Lung (tissue), 12 donors: ENCODE measurements around the gene GRAMD1B. TPM values are rescaled to one million over a fixed set of nuclear protein-coding genes. Genes with fewer than 3 reads are reported as not detected.
"Not testable (repeated sequence)": the region's sequence is repeated elsewhere in the genome, so short reads cannot be mapped to it uniquely, and the experiment has no call there.

Experiments
- ATAC-seq: fragments of 200-7000 bp; cut with Tn5 transposase; one replicate; pipeline ENCODE4 v1.9.1; 2020; ENCODE audit warnings: moderate number of reproducible peaks; ENCODE audit not compliant: insufficient read depth, low FRiP score
- DNase-seq, 3 donors: peaks; one replicate each; pipeline ENCODE4 v3.0.0-alpha.2; 2013 to 2017
- H3K27ac ChIP-seq, 2 donors: one replicate each; pipeline ENCODE4 v1.5.1; 2013; ENCODE audit warnings: mild to moderate bottlenecking in 2 of 2, moderate library complexity in 2 of 2, control low read depth in 1 of 2, inconsistent platforms in 1 of 2, low read depth in 1 of 2, low read length in 1 of 2
- H3K27me3 ChIP-seq, 3 donors: one replicate each; pipeline ENCODE4 v1.5.1; 2013; ENCODE audit warnings: low read length in 2 of 3; ENCODE audit not compliant: control insufficient read depth in 3 of 3, insufficient read depth in 3 of 3
- H3K36me3 ChIP-seq, 4 donors: one replicate each; pipeline ENCODE4 v1.5.1; 2013; ENCODE audit warnings: low read length in 4 of 4, mild to moderate bottlenecking in 1 of 4, moderate library complexity in 1 of 4; ENCODE audit not compliant: control insufficient read depth in 4 of 4, insufficient read depth in 4 of 4
- H3K4me1 ChIP-seq, 5 donors: one replicate each; pipeline ENCODE4 v1.5.1; 2013; ENCODE audit warnings: low read length in 5 of 5, mild to moderate bottlenecking in 2 of 5, moderate library complexity in 1 of 5; ENCODE audit not compliant: control insufficient read depth in 5 of 5, insufficient read depth in 5 of 5
- H3K4me3 ChIP-seq: one replicate; pipeline ENCODE4 v1.5.1; 2013; ENCODE audit warnings: mild to moderate bottlenecking, control low read depth, moderate library complexity
- H3K9ac ChIP-seq, 2 donors: one replicate each; pipeline ENCODE4 v1.5.1; 2013; ENCODE audit warnings: low read length in 2 of 2, control low read depth in 1 of 2; ENCODE audit not compliant: insufficient read depth in 1 of 2
- H3K9me3 ChIP-seq, 4 donors: one replicate each; pipeline ENCODE4 v1.5.1; 2013; ENCODE audit warnings: low read length in 3 of 4, mild to moderate bottlenecking in 1 of 4, moderate library complexity in 1 of 4; ENCODE audit not compliant: control insufficient read depth in 4 of 4, insufficient read depth in 3 of 4
- CTCF ChIP-seq: IDR thresholded peaks from 2 replicates; pipeline ENCODE4 v1.5.1; 2012; ENCODE audit warnings: mild to moderate bottlenecking; ENCODE audit errors: control extremely low read depth, extremely low read depth
- WGBS, 2 donors: extraction: QIAGEN DNeasy Blood & Tissue Kit; methylation state at CpG; one replicate each; pipeline ENCODE4 v1.1.7; 2013; 5-methylcytosine and 5-hydroxymethylcytosine counted together
- polyA plus RNA-seq, 2 donors: library from polyadenylated mRNA; stranded (reverse); fragments of 200-250 nt; gene quantifications; one replicate each; pipeline ENCODE4 v1.2.1, GENCODE V29; 2013
- total RNA-seq, 2 donors: library from RNA; depleted of rRNA in 1 of 2; stranded (reverse); fragments of >200 nt in 1 of 2; gene quantifications; one replicate each; pipeline ENCODE4 v1.2.1, GENCODE V29; 2014 to 2021
- donor health status: control.
- donor health status: control.
- donor health status: Bipolar disorder and iron deficiency.
- donor health status: healthy.
- donor health status: DM: yes; HTN: yes; CAD: no.

GRAMD1B gene
- total and polyA plus RNA-seq, 4 donors = 1.4 to 6.0 (median 3.3) TPM

GRCh38 chr11:123452794-123453193 lies 22.7 kb downstream of the GRAMD1B start:
- H3K4me1 ChIP-seq = peaks cover 0 to 18% (median 12%) of the 10 kb centered on the region in 5 donors
- ATAC-seq (no peak), DNase-seq (no peak)
- TF ChIP-seq CTCF = no peak
- H3K27me3 ChIP-seq = no peaks in the 10 kb centered on the region
- no peak overlapping the region for H3K9ac ChIP-seq
- 71 to 72% methylated on average over 1 of the region's 1 CpG for WGBS, 2 donors
- H3K9me3 ChIP-seq = no peaks in the 10 kb centered on the region
- no peak overlapping the region for H3K4me3 ChIP-seq
- H3K36me3 ChIP-seq = no peaks in the 10 kb centered on the region
- peak overlapping the region in 1 of 2 donors; percentile 12 for H3K27ac ChIP-seq

GRCh38 chr11:123454060-123454651 lies 24.1 kb downstream of the GRAMD1B start:
- Histone ChIP-seq H3K9ac (no peak overlapping the region), H3K4me3 (no peak overlapping the region), H3K9me3 (no peaks in the 10 kb centered on the region), H3K4me1 (peaks cover 0 to 18% (median 12%) of the 10 kb centered on the region in 5 donors), H3K36me3 (no peaks in the 10 kb centered on the region), H3K27me3 (no peaks in the 10 kb centered on the region), H3K27ac (peak overlapping the region; percentile 9 to 48)
- DNase-seq (no peak), ATAC-seq (no peak)
- WGBS, 2 donors = 28 to 44% methylated on average over 7 of the region's 7 CpGs
- TF ChIP-seq CTCF = no peak

GRCh38 chr11:123454796-123455195 lies 24.7 kb downstream of the GRAMD1B start:
- H3K27me3 ChIP-seq = no peaks in the 10 kb centered on the region
- no peak for TF ChIP-seq CTCF
- DNase-seq = no peak
- no peaks in the 10 kb centered on the region for H3K9me3 ChIP-seq
- peaks cover 0 to 21% (median 12%) of the 10 kb centered on the region in 5 donors for H3K4me1 ChIP-seq
- no peak for ATAC-seq
- H3K36me3 ChIP-seq = no peaks in the 10 kb centered on the region
- no peak overlapping the region for H3K9ac ChIP-seq
- H3K4me3 ChIP-seq = no peak overlapping the region
- H3K27ac ChIP-seq = no peak overlapping the region

- not testable (repeated sequence) for DNase-seq, H3K27me3 ChIP-seq, H3K4me3 ChIP-seq, ATAC-seq, H3K9ac ChIP-seq, H3K36me3 ChIP-seq, H3K27ac ChIP-seq, H3K9me3 ChIP-seq
- H3K4me1 ChIP-seq = peaks cover 0 to 13% (median 0%) of the 10 kb centered on the region in 5 donors
- WGBS, 2 donors = 85 to 91% methylated on average over 5 of the region's 5 CpGs
Observed at GRCh38 chr11:123456448-123456847, 26.4 kb downstream of the GRAMD1B start.
